Ascending aorta (tissue), 2 donors: Measurements from ENCODE around the gene ARHGEF6. TPM values are rescaled to one million over a fixed set of nuclear protein-coding genes. Genes with fewer than 3 reads are reported as not detected.
"Not testable (repeated sequence)": the region's sequence is repeated elsewhere in the genome, so short reads cannot be mapped to it uniquely, and the experiment has no call there.

Experiments
- DNase-seq, 2 donors: peaks; one replicate each; pipeline ENCODE4 v3.0.0-alpha.2; 2019; ENCODE audit warnings: low spot score in 2 of 2
- H3K27ac ChIP-seq, 2 donors: fragments of 200-600 bp; sonication (generic); one replicate each; pipeline ENCODE4 v1.5.1; 2016 to 2017; ENCODE audit warnings: mild to moderate bottlenecking in 1 of 2
- H3K27me3 ChIP-seq: fragments of 200-600 bp; sonication (generic); one replicate; pipeline ENCODE4 v1.5.1; 2017
- H3K36me3 ChIP-seq, 2 donors: fragments of 200-600 bp; sonication (generic); one replicate each; pipeline ENCODE4 v1.5.1; 2016
- H3K4me1 ChIP-seq, 2 donors: fragments of 200-600 bp; sonication (generic); one replicate each; pipeline ENCODE4 v1.5.1; 2016 to 2017; ENCODE audit warnings: mild to moderate bottlenecking in 1 of 2
- H3K4me3 ChIP-seq, 2 donors: fragments of 200-600 bp; sonication (generic); one replicate each; pipeline ENCODE4 v1.5.1; 2016 to 2017; ENCODE audit warnings: mild to moderate bottlenecking in 1 of 2
- H3K9me3 ChIP-seq, 2 donors: fragments of 200-600 bp; sonication (generic); one replicate each; pipeline ENCODE4 v1.5.1; 2016
- intact Hi-C: fragments of 100-400 bp; cut with DNase I; formaldehyde crosslinking; loops from one replicate; pipeline ENCODE4 v1.15.1; 2023
- total RNA-seq: library from RNA; depleted of rRNA; stranded (reverse); fragments of >200 nt; gene quantifications from one replicate; pipeline ENCODE4 v1.1.0, GENCODE V29; 2016
- TF ChIP-seq, protein P1 (sequence below), 3 experiments: fragments of 200-600 bp in 2 of 3; fragments of 450-650 bp in 1 of 3; sonication (generic) in 2 of 3; IDR thresholded peaks; one replicate each; pipeline ENCODE4 v1.5.1; 2016 to 2019; ENCODE audit warnings: antibody characterized with exemption in 3 of 3, mild to moderate bottlenecking in 1 of 3, moderate library complexity in 1 of 3

The ARHGEF6 gene
- total RNA-seq, 1 donor from 2014 or later: 17.6 TPM

- DNase-seq: no peak
- H3K4me1 ChIP-seq: no peaks in the 10 kb centered on the region
- H3K9me3 ChIP-seq: no peaks in the 10 kb centered on the region
- no peak overlapping the region for H3K4me3 ChIP-seq
- TF ChIP-seq, protein P1, sequence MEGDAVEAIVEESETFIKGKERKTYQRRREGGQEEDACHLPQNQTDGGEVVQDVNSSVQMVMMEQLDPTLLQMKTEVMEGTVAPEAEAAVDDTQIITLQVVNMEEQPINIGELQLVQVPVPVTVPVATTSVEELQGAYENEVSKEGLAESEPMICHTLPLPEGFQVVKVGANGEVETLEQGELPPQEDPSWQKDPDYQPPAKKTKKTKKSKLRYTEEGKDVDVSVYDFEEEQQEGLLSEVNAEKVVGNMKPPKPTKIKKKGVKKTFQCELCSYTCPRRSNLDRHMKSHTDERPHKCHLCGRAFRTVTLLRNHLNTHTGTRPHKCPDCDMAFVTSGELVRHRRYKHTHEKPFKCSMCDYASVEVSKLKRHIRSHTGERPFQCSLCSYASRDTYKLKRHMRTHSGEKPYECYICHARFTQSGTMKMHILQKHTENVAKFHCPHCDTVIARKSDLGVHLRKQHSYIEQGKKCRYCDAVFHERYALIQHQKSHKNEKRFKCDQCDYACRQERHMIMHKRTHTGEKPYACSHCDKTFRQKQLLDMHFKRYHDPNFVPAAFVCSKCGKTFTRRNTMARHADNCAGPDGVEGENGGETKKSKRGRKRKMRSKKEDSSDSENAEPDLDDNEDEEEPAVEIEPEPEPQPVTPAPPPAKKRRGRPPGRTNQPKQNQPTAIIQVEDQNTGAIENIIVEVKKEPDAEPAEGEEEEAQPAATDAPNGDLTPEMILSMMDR (IDR thresholded peaks at IDR 0.05): no peak
- H3K27me3 ChIP-seq: no peaks in the 10 kb centered on the region
- no peak overlapping the region for H3K27ac ChIP-seq
- intact Hi-C loops: no loop called here
- peaks cover 0 to 8% of the 10 kb centered on the region in 2 donors for H3K36me3 ChIP-seq
These were observed 42.4 kb upstream of the ARHGEF6 start for GRCh38 chrX:136823175-136823574.

DNA sequence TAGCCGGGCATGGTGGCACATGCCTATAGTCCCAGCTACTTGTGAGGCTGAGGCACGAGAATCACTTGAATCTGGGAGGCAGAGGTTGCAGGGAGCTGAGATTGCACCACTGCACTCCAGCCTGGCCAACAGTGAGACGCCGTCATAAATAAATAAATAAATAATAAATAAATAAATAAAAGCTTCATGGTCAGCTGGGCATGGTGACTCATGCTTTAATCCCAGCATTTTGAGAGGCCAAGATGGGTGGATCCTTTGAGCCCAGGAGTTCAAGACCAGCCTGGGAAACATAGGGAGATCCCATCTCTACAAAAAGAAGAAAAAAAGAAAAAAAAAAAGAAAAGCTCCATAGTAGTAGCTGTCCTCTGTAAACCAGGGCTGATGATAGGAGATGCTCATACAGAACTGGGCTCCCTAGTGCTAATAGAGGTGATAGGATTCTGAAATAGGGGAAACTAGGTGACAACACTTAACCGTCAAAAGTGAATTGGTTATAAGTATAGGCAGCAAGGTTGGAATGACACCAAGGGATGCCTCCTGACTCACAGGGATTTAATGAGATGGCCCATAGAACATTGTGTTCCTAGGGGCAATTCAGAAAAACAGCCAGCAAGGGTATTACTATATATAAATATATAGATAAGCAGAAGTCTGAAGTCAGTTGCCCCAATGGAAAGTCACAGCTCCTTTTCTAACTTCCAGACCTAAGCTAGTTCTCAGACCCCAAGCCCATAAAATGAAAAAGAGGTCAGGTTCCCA is 41.8 kb upstream of the ARHGEF6 start:
- TF ChIP-seq, protein P1 (IDR thresholded peaks at IDR 0.05): no peak
- H3K4me1 ChIP-seq: no peaks in the 10 kb centered on the region
- no peak for DNase-seq
- no peaks in the 10 kb centered on the region for H3K27me3 ChIP-seq
- no peaks in the 10 kb centered on the region for H3K9me3 ChIP-seq
- H3K4me3 ChIP-seq: no peak overlapping the region
- intact Hi-C loops: no loop called here
- H3K36me3 ChIP-seq: peaks cover 0 to 8% of the 10 kb centered on the region in 2 donors
- H3K27ac ChIP-seq: no peak overlapping the region

DNA sequence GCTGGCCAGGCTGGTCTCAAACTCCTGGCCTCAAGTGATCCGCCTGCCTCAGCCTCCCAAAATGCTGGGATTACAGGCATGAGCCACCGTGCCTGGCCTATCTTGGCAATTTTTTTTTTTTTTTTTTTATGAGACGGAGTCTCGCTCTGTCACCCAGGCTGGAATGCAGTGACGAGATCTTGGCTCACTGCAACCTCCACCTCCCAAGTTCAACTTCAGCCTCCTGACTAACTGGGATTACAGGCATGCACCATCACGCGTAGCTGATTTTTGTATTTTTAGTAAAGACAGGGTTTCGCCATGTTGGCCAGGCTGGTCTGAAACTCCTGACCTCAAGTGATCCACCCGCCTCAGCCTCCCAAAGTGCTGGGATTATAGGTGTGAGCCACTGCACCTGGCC is 39.0 kb upstream of the ARHGEF6 start:
- H3K9me3 ChIP-seq, DNase-seq, H3K27ac ChIP-seq, H3K4me3 ChIP-seq, H3K36me3 ChIP-seq, H3K4me1 ChIP-seq, intact Hi-C loops, H3K27me3 ChIP-seq: not testable (repeated sequence)

- TF ChIP-seq, protein P1 (IDR thresholded peaks at IDR 0.05): no peak
- H3K27me3 ChIP-seq: no peaks in the 10 kb centered on the region
- peaks cover 3 to 8% of the 10 kb centered on the region in 2 donors for H3K36me3 ChIP-seq
- H3K4me1 ChIP-seq: no peaks in the 10 kb centered on the region
- intact Hi-C loops: no loop called here
- DNase-seq: no peak
- H3K9me3 ChIP-seq: no peaks in the 10 kb centered on the region
- no peak overlapping the region for H3K27ac ChIP-seq
- H3K4me3 ChIP-seq: no peak overlapping the region
These were observed 38.4 kb upstream of the ARHGEF6 start for GRCh38 chrX:136819031-136819703.

DNA sequence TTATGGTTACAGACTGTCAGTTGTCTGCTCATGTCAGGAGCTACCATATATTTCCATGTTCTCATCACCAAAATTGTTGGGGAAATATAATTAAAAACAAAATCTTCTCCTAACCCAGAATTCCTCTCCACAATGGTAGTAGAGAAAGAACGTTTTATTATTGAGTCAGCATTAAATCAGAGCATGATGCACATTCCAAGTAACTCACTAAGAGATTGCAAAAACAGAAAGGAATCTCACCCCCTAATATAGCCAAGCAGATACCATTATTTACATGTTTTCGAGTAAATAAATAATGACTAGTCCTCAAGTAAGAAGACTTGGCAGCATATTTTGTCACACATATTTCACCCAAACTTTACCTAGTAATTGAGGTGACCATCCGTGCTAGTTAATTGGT is 36.2 kb upstream of the ARHGEF6 start:
- Histone ChIP-seq H3K36me3 (peaks cover 3 to 8% of the 10 kb centered on the region in 2 donors), H3K4me1 (no peaks in the 10 kb centered on the region)
- TF ChIP-seq, protein P1 (IDR thresholded peaks at IDR 0.05): no peak

More for the DNA sequence above, 36.2 kb upstream of the ARHGEF6 start:
- Histone ChIP-seq H3K27ac (no peak overlapping the region), H3K4me3 (no peak overlapping the region), H3K27me3 (no peaks in the 10 kb centered on the region), H3K9me3 (no peaks in the 10 kb centered on the region)
- intact Hi-C loops: no loop called here
- DNase-seq: no peak
